Ovary (tissue), 3 donors: Measurements from ENCODE around the gene FAM20A.

Experiments used
- EP300 ChIP-seq: sonication (generic); formaldehyde crosslinking; IDR thresholded peaks from one replicate; pipeline ENCODE4 v1.6.1; 2017; ENCODE audit warnings: antibody characterized with exemption
- POLR2A ChIP-seq: fragments of 450-650 bp; IDR thresholded peaks from one replicate; pipeline ENCODE4 v1.6.1; 2017; ENCODE audit warnings: antibody characterized with exemption, mild to moderate bottlenecking, moderate library complexity
- TF ChIP-seq, protein P1 (sequence below), 3 donors: fragments of 450-650 bp in 2 of 3; fragments of 200-600 bp in 1 of 3; IDR thresholded peaks; one replicate each; pipeline versions ENCODE4 v1.5.1 to v1.8.0; 2016 to 2022; ENCODE audit warnings: antibody characterized with exemption in 3 of 3, mild to moderate bottlenecking in 1 of 3
- donor health status: DM: no; HTN: no; CAD: no.

DNA sequence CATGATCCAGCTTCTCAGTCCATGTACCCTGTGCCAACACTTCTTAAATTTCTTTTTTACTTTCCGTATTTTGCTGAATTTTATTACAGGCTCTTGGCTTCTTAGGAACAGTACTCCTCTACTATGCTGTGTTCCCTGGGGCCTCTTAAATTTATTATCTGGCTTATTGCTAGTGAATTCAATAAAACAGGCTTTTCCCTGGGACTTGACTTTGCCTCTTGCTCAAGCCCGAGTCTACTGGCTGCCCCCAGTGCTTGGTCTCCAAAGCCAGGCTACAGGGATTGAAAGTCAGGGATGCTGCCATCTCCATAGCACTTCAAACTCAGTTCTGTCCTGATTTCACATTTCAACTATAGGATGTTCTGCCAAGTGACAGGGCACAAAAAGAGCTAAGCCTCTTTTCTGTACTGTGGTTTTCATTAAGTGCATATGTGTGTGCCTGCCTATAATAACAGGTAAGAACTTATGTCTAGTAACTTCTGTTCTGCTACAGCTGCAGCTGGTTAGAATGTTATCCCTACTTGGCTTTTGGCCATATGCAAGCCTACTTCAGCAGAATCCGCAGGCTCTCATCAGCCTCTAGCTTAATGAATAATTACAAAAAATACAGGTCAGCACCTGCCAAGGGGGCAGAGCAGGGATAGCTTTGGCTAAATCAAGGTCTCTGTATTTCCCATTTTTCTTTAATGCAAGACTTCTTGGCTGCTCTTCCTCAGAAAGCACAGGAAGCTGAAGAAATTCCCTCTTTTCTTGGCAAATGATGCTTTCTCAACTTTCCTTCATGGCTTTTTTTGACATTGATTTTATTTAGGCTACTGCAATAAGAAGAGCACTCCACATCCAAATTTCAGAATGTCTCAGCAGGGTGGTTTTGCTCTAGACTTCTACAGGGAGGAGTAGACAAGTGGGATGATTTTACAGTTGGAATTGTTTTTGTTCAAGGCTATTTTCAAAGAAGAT is 8.2 kb downstream of the FAM20A start:
- TF ChIP-seq, protein P1, sequence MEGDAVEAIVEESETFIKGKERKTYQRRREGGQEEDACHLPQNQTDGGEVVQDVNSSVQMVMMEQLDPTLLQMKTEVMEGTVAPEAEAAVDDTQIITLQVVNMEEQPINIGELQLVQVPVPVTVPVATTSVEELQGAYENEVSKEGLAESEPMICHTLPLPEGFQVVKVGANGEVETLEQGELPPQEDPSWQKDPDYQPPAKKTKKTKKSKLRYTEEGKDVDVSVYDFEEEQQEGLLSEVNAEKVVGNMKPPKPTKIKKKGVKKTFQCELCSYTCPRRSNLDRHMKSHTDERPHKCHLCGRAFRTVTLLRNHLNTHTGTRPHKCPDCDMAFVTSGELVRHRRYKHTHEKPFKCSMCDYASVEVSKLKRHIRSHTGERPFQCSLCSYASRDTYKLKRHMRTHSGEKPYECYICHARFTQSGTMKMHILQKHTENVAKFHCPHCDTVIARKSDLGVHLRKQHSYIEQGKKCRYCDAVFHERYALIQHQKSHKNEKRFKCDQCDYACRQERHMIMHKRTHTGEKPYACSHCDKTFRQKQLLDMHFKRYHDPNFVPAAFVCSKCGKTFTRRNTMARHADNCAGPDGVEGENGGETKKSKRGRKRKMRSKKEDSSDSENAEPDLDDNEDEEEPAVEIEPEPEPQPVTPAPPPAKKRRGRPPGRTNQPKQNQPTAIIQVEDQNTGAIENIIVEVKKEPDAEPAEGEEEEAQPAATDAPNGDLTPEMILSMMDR (IDR thresholded peaks at IDR 0.05), result no peak
- no peak for TF ChIP-seq POLR2A
- TF ChIP-seq EP300, result no peak
